Activated CD8-positive, alpha-beta memory T cell treated with anti-CD3 and anti-CD28 coated beads for 24 hours (primary cell): ENCODE results near the gene NDNF.
A peak's percentile ranks its signal among the peaks of the same experiment; 100 is the strongest.

Source experiments
- DNase-seq: peaks from one replicate; pipeline ENCODE4 v3.0.0-alpha.2; 2020

NDNF gene

DNA sequence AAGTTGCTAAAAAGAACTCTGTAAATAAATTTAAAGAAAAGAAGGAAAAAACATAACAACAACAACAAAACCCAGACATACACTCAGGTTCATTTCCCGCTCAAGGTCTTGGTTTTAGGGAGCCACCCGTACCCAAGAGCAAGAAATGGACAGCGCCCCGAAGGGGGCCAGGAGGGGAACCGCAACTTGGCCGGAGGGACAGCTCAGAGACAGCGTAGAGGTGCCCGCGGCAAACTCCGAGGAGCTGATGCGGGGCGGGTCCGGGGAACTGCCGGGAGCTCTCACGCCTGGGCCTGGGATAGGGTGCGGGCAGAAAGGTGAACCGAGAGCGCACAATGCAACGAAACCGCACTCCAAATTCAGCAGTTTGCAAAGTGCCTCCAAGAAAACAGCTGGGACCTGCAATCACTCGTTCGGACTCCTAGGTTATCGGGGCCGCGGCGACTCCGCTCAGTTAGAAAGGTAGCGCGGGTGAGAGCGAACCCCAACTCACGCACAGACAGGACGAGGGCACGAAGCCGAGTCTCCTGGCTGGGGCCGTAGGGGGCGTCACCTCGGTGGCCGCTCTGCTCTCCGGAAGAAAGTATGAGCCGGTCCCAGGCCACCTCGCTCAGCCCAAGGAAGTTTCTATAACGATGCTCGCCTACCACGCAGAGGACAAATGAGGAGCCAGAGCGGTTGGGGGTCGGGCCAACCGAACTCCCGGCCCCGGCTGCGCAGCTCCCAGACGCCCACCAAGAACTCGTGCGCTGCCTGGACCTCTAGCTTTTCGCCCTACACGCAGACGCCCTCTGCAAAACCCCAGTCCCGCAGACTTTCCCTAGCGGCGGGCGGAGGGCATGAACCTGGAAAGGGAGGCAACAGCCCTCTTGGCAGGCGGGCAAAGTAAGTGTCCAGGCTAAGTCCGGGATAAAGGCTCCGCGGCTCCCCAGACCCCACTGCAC is 1.4 kb downstream of the NDNF start:
- DNase-seq = peak; percentile 69

DNA sequence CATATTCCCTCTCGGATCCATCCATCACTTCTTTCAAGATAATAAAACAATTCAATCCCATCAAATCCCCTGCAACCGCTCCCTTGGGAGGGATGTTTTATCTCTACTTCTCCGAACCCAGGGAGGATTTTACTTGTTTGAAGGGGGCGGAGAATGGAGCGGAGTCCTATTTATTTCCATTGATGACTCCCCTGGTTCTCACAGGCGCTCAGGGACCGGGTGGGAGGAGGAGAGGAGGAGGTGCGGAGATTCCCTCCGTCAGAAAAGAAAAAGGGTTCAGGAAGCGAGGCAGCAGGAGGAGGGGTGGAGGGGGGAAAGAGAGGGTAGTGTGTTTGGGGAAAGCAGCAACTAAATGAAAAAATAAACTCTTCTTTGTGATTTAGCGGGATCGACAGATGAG is 2.1 kb downstream of the NDNF start:
- no peak for DNase-seq

DNA sequence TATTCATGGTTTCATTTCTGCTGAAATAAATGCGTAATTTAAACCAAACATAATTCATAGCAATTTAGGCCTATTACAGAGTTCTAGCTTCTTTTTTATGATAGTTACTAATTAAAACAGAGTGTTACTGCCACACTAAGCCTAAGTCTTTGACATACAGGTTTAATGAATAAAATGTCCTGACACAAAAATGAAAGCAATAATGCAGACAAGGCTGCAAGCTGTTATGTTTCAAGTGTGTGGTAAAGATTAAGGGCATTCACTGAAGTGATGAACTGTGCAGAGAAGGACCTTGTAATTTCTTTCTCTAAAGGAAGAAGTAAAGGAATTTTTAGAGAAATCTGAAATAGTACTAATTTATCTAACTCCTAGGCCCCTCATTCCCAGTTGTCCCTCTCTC is 2.9 kb downstream of the NDNF start:
- DNase-seq = no peak

DNA sequence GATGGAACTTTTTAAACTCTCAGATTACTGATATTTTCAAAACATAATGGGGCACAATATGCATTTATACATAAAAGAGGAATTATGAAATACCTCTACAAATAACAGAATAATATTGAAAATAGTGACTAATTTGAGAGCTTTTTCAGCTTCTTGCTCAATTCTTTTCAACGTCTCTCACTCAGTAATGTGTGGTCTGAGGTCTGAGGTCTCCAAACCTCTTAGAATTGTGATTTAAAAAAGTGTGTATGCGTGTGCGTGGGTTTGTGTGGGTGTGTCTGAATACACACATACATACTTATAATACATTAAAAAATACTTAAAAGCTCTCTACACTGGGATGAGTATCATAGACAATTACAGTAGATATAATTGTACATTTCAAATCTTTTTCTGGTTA is 7.9 kb downstream of the NDNF start:
- no peak for DNase-seq

DNA sequence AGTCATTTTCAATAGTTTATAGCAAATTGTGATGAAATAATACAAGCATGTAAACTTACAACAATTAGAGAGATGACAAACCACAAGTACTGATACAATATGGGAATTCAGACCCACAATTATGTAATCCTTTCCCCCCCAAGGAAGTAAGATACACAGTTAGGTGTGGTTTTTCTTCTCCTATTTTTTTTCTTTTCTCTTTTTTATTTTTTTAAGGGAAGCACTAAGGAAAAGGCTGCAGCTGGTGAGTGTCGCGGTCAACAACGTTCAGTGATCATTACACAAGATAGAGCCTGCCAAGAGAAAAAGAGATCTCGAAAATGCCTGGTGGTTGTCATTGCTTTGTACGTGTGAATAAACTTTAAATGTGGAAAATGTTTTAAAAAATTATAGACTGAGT is 9.8 kb downstream of the NDNF start:
- no peak for DNase-seq

DNA sequence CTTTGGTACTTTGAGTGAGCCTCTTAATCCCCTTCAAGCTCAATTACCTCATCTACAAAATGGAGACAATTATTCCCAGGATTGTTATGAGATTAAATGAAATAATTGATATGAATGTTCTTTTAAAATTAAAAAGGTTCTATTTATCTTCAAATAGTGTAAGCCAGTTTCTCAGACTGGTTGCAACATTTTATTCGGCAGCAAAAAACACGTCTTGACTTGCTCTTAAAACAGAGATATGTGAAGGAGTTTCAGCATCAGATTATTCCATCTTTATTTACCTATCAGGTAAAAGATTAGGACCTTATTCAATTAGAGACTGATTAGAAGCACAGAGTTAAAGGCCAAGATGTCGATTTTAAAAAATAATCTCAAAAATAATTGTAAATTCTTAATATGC is 10.5 kb downstream of the NDNF start:
- DNase-seq = no peak

DNA sequence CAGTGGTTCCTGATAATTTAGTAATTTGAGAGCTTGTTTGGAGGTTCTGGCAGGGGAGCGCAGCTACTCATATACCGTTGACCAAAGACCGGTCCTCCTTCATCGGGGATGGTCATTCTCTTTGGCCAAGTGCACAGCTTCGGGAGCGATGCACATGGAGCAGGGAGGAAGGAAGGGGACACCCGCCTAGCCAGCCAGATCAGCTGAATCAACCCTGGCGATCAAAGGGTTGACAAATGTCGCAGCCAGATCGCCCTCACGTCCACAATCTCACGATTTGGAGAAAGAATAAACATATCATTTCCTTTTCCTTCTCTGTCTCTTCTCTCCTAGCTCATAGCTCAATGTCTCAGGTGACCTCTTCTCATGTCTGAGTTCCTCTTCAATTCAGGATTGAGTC is 11.1 kb downstream of the NDNF start:
- DNase-seq = no peak

DNA sequence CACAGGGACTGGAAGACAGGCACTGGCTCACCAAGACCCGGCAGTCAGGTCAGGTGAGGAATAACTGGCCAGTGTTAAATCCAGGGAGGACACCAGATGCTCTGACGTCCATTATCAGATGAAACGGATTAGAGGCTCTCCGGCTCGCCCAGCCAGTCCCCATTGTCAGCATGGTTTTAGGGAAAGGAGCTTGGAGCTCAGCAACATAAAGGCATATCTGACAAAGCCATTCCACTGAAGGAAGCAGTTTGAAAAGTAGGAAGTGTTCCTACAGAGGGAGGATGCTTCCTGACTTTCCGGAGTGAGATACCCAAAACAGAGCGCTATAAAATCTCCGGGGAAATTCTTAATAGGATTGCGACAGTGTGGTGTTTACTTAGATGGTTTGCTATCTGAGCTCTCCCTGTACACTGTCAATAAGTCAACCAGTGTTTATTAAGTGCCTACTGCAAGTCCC is 14.8 kb downstream of the NDNF start:
- no peak for DNase-seq

DNA sequence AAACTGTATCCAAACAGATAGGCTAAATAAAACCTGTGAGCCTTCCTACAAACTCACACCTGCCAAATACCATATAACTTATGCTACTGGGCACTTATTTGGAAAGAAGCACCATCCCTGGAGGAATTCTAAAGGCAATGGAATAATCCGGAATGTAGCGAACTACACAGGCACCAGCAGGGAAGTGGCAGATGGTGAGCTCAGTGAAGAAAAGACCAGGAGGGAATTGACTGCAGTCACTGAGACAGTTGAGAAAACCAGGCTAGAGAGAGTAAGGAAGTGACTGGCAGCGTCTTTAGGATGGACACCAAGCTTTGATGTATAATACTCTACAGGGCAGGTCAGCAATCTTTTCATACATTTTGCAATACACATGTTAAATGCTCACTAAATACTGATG is 16.3 kb downstream of the NDNF start:
- DNase-seq = no peak

DNA sequence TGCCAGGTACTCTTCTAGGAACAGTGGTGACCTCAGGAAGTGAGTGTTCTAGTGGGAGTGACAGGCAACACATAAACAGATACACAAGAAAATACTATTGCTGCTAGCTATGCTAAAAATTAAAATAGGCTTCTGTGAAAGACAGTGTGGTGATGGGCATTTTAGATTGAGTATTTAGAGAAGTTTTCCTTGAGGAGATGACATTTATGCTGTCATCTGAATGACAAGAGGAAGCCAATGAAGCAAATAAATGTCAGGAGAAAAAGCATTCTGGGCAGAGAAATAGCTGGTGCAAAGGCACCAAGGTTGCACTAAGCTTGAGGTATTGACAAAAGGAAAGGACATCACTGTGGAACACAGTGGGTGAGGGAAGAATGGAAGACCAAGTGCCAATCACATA is 18.0 kb downstream of the NDNF start:
- DNase-seq = no peak

GRCh38 chr4:121053601-121054143 is 18.7 kb downstream of the NDNF start:
- DNase-seq = no peak

- DNase-seq = no peak
These were observed 22.0 kb downstream of the NDNF start for GRCh38 chr4:121050300-121050699.

DNA sequence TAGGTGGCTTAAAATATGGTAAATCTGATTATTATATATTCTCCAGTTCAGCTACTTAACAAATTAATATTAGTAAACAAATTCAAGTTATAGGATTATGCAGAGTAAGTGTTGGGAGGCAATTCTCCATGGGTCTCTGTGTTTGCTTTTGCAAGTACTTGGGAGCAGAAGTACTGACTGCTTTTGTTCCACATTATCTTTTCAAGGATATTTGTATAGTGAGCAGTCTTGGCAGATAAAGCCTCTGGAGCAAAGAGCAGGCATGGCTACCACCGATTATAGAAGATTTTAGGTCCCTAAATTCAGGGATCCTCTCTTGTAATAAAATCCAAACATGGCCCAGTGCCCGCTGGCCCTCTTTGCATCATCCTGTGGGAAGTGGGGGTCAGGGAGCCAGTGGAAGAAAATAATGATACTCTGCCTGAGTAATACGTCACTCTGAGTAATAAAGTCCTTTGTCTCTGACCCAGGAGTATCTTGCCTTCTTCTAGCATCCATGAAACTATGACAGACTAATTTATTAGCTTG is 23.2 kb downstream of the NDNF start:
- no peak for DNase-seq

DNA sequence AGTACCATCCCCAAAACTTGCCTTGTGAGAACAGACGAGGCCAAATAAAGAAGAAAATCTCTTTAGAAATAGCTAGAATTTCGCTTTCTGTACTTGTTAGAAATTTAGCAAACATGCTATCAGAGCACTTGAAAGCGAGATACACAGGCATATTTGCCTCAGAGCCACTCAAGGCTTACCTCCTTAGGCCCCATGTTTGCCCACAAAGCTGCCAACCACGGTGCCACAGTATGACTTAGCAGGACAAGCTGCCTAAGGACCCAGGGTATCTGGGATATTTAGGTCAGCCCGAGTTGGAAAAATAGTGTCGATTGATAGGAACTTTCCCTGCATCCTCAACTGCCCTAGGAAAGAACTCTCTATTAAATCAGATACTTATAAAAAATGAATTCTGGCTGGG is 24.2 kb downstream of the NDNF start:
- no peak for DNase-seq

DNA sequence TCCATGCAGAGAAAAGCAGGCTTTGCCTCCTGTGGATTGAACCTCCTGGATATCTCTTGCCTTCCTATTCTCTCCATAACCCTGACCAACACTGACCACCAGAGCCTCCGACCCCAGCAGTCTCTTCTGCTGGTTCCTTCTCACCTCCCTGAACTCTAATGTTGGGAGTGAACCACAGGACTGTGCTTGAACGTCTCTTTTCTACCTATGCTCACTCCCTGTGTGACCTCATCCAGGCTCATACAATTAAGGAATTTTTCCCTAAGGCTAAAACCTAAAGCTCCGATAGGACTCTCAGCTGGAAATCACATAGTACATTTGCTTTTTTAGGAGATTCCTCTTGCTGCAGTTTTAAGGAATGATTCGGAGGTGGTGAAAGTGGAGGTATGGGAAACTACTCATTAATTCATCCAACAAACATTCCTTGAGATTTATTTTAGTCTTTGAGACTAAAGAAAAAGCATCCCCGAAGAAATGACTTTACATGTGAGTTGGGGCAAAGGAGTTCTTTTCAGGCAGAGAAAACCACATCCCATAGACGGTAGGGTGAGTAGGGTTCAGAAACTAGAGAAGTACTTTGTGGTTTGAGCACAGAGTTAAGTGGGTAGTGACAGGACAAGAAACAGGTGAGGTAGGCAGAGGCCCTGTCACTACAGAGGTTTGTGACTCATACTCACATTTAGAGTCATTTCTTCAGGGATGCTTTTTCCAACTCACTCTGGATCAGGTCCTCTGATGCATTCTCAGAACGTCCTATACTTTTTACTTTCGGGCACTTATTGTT is 30.8 kb downstream of the NDNF start:
- no peak for DNase-seq

DNA sequence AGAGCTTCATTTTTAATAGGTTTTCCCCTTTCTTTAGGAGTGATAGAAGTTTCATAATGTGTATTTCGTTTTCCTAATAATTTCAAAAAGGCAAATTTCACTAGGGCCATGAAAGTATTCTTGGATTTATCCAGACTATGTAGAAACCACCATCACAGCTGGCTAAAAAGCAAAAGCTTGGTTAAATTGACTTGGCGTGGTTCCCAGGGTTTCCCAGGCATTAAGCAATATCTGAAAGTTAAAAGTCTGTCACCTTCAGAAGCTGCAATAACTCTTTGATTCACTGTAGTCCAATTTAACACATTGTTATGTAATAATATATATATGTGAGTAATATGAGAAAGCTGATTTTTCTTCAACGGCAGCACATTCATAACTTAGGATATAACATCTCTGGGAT is 38.3 kb downstream of the NDNF start:
- DNase-seq = no peak

DNA sequence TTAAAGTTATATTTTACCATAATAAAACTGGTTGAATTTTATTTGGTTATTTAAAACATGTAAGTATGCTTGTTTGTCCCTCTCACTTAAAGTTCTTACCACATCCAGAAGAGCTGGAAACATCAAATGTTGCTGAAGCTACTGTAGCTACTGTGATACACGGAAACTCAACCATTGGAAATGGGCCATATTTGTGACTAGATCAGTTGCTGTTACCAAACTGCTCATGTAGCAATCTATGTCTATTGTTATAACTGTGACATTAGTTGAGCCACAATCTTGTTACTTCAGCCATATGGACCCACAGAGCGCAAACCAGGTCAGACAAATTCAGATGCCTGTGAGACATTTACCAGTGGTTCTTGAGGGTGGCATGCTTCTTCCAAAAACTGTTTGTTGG is 41.6 kb downstream of the NDNF start:
- DNase-seq = no peak

GRCh38 chr4:121030131-121030530 is 42.2 kb downstream of the NDNF start:
- DNase-seq = no peak

DNA sequence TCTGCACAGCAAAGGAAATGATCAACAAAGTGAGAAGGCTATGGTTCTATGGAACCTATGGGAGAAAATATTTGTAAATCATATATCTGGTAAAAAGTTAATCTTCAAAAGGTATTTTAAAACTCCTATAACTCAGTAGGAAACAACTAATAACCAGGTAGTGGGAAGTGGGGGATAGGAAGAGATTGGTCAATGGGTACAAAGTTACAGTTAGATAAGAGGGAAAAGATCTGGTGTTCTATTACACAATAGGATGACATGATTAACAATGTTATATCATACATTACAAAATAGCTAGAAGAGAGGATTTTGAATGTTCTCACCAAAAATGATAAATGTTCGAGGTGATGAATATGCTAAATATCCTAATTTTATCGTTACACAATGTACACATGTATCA is 46.3 kb downstream of the NDNF start:
- no peak for DNase-seq

DNA sequence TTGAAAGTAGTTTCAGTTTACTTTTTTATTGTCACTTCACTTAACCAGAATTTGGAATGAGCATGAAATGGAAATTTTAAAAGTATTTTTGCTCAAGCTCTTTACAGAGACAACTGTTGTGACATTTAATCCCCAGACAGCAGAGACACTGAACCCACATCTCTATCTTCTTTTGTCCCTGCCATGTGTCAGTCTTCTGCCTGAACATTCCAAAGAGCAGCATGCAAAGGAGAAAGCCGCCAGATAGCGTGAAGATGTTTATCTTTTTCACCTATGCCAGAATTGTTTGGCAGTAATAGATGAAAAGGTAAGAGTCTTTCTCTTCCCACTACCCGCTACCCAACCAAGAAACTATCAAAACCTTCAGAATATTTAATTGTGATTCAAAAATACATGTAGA is 46.8 kb downstream of the NDNF start:
- no peak for DNase-seq

DNA sequence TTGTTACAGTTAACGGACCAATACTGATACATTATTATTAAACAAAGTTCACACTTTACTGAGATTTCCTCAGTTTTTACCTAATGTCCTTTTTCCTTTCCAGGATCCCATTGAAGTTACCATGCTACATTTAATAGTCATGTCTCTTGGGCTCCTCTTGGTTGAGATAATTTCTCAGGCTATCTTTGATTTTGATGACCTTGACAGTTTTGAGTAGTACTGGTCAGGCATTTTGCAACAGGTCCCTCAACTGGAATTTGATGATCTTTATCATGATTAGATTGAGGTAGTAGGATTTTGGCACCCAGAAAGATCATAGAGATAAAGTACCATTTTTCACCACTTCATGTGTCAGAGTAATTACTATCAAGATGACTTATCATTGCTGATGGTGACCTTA is 53.8 kb downstream of the NDNF start:
- DNase-seq = no peak

DNA sequence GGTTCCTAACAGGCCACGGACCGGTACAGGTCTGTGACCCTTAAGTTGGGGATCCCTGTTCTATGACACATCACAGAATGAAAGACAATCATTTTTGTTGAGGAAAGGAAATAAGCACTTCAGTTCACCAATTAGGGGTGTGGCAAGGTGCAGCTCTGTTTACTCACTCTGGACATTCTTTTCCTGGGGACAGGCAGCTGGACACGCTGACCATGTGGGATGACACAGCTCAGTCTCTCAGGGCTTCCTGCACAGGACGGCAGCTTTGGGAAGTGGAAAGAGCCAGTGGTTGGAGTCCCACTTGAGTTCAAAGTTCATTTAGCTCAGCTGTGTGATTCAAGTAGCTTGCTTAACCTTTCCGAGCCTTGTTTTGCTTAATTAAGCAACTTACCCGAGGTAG is 55.7 kb downstream of the NDNF start:
- DNase-seq = no peak

GRCh38 chr4:121015421-121015820 is 56.9 kb downstream of the NDNF start:
- DNase-seq = no peak

- DNase-seq = no peak
These were observed 57.8 kb downstream of the NDNF start for GRCh38 chr4:121014544-121014943.
